ENCODE results near the gene CAMK2N2.
A peak's percentile ranks its signal among the peaks of the same experiment; 100 is the strongest.
"Not testable (repeated sequence)": the region's sequence is repeated elsewhere in the genome, so short reads cannot be mapped to it uniquely, and the experiment has no call there.

The CAMK2N2 gene

GRCh38 chr3:184267249-184267648, 5.9 kb upstream of the CAMK2N2 start:
- not testable (repeated sequence) for DNase-seq

- DNase-seq, result peak; percentile 4
Measured at GRCh38 chr3:184262764-184263179, 1.4 kb upstream of the CAMK2N2 start.

GRCh38 chr3:184261854-184262763, 756 bp upstream of the CAMK2N2 start:
- DNase-seq, result peak; percentile 64

- DNase-seq, result no peak
Measured at GRCh38 chr3:184260724-184261269, 556 bp downstream of the CAMK2N2 start.

DNA sequence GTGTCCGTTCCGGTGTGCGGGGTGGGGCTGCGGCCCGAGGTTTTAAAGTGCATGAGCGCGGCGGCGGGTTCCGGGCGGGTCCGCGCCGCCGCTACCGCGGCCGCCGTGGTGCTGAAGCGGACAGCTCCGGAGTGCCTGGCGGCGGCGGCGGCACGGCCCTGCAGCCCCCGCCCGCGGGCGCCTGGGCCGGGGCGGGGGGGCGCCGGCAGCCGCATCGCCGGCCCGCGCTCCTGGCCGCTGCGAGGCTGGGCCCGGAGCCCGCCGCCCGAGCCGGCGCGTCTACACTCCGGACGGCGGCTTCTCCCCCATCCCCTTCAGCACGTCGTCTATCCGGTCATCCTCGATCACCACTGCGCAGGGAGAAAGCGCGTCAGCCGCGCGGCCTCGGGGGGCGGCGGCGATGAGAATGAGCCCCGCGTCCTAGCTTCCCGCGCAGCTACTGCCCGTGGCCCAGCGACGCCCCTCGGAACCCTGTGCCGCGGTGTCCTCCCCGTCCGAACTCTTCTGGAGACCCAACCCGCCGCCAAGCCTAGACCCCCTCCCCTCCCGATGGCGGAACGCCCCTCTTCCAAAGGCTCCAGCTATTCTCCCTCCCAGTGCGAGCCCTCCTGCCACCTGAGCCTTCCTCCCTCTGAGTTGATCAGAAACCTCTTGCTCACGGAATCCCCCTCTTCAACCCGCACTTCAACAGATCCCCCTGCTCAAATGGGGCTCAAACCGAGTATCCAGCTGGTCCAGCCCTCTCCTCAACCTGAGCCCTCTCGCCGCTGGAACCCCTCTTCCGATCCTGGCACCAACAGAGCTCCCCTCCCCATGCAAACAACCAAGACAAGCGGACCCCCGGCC, 1.3 kb downstream of the CAMK2N2 start:
- no peak for DNase-seq

GRCh38 chr3:184259396-184259877, 1.9 kb downstream of the CAMK2N2 start:
- DNase-seq, result no peak

GRCh38 chr3:184258926-184259325, 2.4 kb downstream of the CAMK2N2 start:
- DNase-seq, result no peak

DNA sequence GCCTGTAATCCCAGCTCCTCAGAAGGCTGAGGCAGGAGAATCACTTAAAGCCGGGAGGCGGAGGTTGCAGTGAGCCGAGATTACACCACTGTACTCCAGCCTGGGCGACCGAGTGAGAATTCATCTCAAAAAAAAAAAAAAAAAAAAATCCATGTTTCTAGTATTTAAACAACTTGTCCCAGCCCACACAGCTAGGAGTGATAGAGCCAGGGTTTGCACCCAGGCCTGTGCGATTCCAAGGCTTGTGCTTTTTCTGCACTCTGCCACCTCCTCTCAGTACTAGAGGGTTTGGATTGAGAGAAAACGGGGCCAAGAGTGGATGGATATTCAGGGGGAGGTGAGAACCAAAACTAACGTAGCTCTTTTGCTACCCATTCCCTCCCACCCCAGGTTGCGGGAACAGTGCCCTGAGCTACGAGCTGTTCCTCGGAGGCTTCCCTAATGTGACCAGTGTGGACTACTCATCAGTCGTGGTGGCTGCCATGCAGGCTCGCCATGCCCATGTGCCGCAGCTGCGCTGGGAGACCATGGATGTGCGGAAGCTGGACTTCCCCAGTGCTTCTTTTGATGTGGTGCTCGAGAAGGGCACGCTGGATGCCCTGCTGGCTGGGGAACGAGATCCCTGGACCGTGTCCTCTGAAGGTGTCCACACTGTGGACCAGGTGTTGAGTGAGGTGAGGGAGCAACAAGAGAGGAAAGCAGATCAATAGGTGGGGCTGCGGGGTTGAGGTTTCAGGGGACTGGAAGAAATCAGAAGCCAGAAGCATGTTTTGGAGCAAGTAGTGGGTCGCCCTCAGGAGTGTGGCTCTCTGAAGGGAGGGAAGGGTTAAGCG, 4.1 kb downstream of the CAMK2N2 start:
- DNase-seq, result no peak

- no peak for DNase-seq
Measured at GRCh38 chr3:184255291-184256039, 5.9 kb downstream of the CAMK2N2 start.

GRCh38 chr3:184250167-184250828, 11.1 kb downstream of the CAMK2N2 start:
- DNase-seq, result peak; percentile 94

- peak; percentile 98 for DNase-seq
Measured at GRCh38 chr3:184249412-184250166, 11.8 kb downstream of the CAMK2N2 start, which contains the start of gene EEF1AKMT4. Gene EEF1AKMT4, plus strand, starts transcription at chr3:184249672. Its CDS starts 23 bp downstream, at chr3:184249695.

GRCh38 chr3:184248454-184249411, 12.6 kb downstream of the CAMK2N2 start, which contains the start of gene ALG3:
Gene ALG3, minus strand, starts transcription at chr3:184248962. Its CDS starts 22 bp downstream, at chr3:184248940.
- DNase-seq, result peak; percentile 71

DNA sequence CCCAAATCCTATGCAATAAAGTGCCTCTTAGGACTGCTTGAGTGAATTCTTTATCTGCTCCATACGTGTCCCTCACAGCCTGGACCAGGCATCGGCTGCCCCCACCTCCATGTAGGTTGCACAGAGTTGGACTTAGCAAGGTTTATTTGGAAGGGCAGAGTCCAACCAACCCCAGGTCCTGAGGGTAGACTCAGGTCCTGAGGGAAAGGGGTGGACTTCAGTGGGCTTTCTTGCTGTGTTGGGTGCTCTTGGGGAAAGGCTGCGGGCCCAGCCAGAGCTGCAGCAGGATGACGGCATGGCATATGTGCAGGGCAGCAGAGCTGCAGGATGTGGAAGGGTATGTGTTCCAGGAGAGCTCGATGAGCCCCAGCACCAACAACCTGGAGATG, 19.1 kb downstream of the CAMK2N2 start:
- no peak for DNase-seq

DNA sequence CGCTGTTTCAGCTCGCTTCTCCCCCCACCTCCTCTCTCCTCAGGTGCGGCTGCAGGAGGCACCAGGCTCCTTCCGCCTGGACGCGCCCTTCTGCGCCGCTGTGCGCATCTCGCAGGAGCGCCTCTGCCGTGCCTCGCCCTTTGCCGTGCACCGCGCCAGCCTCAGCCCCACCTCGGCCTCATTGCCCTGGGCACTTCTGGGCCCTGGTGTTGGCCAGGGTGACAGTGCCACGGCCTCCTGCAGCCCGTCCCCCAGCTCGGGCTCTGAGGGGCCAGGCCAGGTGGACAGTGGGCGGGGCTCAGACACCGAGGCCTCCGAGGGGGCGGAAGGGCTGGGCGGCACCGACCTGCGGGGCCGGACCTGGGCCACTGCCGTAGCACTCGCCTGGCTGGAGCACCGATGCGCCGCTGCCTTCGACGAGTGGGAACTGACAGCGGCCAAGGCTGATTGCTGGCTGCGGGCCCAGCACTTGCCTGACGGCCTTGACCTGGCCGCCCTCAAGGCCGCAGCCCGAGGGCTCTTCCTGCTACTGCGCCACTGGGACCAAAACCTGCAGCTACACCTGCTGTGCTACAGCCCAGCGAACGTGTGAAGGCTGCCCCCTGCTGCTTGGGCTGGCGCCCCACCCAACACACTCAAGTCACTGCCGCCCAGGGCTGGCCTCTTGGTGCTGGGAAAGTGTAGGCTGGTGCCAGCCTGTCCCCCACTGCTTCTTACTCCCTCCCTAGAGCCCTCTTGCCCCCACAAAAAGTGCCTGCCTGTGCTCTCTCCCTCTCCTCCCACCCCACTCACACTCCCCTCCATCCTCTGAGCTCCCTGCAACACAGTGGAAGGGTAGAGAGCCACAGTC, 19.7 kb downstream of the CAMK2N2 start:
- no peak for DNase-seq

DNA sequence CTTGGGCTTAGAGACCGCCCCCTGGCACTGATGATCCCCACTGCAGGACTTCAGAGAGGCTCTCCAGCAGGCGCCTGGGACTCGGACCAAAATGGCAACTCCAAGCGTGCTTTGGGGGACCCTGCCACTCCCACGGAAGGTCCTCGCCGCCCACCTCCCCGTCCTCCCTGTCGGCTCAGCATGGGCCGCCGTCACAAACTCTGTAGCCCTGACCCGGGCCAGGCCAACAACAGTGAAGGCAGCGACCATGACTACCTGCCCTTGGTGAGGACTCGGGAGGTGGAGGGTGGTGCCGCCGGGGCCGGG, 20.3 kb downstream of the CAMK2N2 start:
- no peak for DNase-seq

GRCh38 chr3:184240384-184241140, 20.8 kb downstream of the CAMK2N2 start:
- no peak for DNase-seq

DNA sequence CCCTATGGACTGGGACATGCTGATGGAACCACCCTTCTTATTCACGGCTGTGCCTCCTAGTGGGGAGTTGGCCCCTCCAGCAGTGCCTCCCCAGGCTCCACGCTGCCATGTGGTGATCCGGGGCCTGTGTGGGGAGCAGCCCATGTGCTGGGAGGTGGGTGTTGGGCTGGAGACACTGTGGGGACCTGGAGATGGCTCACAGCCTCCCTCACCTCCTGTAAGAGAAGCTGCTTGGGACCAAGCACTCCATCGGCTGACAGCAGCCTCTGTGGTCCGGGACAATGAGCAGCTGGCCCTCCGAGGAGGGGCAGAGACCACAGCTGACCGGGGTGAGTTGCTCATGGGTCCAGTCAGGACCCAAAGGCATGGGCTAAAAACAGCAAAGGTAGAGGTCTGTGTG, 21.6 kb downstream of the CAMK2N2 start:
- no peak for DNase-seq
